ENCODE data around the gene IFNGR1. TPM values are rescaled to one million over a fixed set of nuclear protein-coding genes. Genes with fewer than 3 reads are reported as not detected.

IFNGR1 gene
- total and polyA plus RNA-seq, 10 of the 15 experiments (the other 5 are each of a cell fraction or from before 2014, with no cell fraction given), result 89.0 to 296 (median 138) TPM

DNA sequence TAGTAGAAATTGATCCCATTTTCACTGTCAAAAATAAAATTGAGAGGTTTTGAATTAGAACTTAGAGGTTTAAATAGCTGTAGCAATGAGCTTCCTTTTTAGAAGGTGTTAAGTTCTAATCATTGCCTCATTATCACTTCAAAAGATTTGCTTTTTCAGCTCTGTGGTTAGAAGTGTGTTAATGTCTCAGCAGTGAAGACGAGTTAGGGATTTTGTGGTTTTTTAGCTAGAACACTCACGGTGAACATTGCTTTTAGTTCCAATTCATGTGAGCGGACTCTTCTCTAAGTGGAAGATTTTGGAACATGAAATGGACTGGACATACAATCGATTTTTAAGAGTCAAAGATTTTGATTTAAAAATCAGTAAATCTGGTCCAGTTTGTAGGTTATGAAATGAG is 12.7 kb upstream of the IFNGR1 start:
- no peak overlapping the region for H3K27ac ChIP-seq (ENCODE audit: control insufficient read depth, insufficient read depth)
- TF ChIP-seq TCF7 (IDR thresholded peaks at IDR 0.05; ENCODE audit: borderline replicate concordance), result 0 out of 2 replicates have a peak, but pooled peaks have one; percentile 69
- TF ChIP-seq KLF5 (IDR thresholded peaks at IDR 0.05; ENCODE audit: partially characterized antibody), result no peak
- TF ChIP-seq ESRRA (IDR thresholded peaks at IDR 0.05; ENCODE audit: low read length), result no peak
- TF ChIP-seq POU2F2 (IDR thresholded peaks at IDR 0.05; ENCODE audit: borderline replicate concordance, low read depth, low read length), result no peak
- TF ChIP-seq, protein P1, sequence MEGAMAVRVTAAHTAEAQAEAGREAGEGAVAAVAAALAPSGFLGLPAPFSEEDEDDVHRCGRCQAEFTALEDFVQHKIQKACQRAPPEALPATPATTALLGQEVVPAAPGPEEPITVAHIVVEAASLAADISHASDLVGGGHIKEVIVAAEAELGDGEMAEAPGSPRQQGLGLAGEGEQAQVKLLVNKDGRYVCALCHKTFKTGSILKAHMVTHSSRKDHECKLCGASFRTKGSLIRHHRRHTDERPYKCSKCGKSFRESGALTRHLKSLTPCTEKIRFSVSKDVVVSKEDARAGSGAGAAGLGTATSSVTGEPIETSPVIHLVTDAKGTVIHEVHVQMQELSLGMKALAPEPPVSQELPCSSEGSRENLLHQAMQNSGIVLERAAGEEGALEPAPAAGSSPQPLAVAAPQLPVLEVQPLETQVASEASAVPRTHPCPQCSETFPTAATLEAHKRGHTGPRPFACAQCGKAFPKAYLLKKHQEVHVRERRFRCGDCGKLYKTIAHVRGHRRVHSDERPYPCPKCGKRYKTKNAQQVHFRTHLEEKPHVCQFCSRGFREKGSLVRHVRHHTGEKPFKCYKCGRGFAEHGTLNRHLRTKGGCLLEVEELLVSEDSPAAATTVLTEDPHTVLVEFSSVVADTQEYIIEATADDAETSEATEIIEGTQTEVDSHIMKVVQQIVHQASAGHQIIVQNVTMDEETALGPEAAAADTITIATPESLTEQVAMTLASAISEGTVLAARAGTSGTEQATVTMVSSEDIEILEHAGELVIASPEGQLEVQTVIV (IDR thresholded peaks at IDR 0.05; ENCODE audit: borderline replicate concordance, partially characterized antibody), result no peak
- TF ChIP-seq, protein P2, sequence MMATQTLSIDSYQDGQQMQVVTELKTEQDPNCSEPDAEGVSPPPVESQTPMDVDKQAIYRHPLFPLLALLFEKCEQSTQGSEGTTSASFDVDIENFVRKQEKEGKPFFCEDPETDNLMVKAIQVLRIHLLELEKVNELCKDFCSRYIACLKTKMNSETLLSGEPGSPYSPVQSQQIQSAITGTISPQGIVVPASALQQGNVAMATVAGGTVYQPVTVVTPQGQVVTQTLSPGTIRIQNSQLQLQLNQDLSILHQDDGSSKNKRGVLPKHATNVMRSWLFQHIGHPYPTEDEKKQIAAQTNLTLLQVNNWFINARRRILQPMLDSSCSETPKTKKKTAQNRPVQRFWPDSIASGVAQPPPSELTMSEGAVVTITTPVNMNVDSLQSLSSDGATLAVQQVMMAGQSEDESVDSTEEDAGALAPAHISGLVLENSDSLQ (IDR thresholded peaks at IDR 0.05), result no peak
- TF ChIP-seq SMC3 (IDR thresholded peaks at IDR 0.05; ENCODE audit: borderline replicate concordance, low read length), result no peak
- no peak for TF ChIP-seq NFYA (IDR thresholded peaks at IDR 0.05; ENCODE audit: borderline replicate concordance, low read depth, low read length)
- TF ChIP-seq, protein P3, sequence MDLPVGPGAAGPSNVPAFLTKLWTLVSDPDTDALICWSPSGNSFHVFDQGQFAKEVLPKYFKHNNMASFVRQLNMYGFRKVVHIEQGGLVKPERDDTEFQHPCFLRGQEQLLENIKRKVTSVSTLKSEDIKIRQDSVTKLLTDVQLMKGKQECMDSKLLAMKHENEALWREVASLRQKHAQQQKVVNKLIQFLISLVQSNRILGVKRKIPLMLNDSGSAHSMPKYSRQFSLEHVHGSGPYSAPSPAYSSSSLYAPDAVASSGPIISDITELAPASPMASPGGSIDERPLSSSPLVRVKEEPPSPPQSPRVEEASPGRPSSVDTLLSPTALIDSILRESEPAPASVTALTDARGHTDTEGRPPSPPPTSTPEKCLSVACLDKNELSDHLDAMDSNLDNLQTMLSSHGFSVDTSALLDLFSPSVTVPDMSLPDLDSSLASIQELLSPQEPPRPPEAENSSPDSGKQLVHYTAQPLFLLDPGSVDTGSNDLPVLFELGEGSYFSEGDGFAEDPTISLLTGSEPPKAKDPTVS (IDR thresholded peaks at IDR 0.05; ENCODE audit: low read depth, low read length), result no peak
- TF ChIP-seq ZNF24 (IDR thresholded peaks at IDR 0.05), result peak; percentile 70; the same call in 1 of the 2 replicates
- TF ChIP-seq GATAD2B (conservative IDR thresholded peaks at IDR 0.05; ENCODE audit: low read depth), result no peak
- TF ChIP-seq, protein P4, sequence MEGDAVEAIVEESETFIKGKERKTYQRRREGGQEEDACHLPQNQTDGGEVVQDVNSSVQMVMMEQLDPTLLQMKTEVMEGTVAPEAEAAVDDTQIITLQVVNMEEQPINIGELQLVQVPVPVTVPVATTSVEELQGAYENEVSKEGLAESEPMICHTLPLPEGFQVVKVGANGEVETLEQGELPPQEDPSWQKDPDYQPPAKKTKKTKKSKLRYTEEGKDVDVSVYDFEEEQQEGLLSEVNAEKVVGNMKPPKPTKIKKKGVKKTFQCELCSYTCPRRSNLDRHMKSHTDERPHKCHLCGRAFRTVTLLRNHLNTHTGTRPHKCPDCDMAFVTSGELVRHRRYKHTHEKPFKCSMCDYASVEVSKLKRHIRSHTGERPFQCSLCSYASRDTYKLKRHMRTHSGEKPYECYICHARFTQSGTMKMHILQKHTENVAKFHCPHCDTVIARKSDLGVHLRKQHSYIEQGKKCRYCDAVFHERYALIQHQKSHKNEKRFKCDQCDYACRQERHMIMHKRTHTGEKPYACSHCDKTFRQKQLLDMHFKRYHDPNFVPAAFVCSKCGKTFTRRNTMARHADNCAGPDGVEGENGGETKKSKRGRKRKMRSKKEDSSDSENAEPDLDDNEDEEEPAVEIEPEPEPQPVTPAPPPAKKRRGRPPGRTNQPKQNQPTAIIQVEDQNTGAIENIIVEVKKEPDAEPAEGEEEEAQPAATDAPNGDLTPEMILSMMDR (IDR thresholded peaks at IDR 0.05 in 2 of 3, conservative IDR thresholded peaks at IDR 0.05 in 1 of 3; ENCODE audit: control insufficient read depth in 2 of 3, extremely low read depth in 1 of 3, insufficient read depth in 1 of 3, low read depth in 3 of 3, low read length in 3 of 3), result no peak
- TF ChIP-seq FOXK2 (IDR thresholded peaks at IDR 0.05), result no peak
- TF ChIP-seq IKZF1 (conservative IDR thresholded peaks at IDR 0.05), result peak; percentile 70
- TF ChIP-seq, protein P5, sequence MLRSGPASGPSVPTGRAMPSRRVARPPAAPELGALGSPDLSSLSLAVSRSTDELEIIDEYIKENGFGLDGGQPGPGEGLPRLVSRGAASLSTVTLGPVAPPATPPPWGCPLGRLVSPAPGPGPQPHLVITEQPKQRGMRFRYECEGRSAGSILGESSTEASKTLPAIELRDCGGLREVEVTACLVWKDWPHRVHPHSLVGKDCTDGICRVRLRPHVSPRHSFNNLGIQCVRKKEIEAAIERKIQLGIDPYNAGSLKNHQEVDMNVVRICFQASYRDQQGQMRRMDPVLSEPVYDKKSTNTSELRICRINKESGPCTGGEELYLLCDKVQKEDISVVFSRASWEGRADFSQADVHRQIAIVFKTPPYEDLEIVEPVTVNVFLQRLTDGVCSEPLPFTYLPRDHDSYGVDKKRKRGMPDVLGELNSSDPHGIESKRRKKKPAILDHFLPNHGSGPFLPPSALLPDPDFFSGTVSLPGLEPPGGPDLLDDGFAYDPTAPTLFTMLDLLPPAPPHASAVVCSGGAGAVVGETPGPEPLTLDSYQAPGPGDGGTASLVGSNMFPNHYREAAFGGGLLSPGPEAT (IDR thresholded peaks at IDR 0.05; ENCODE audit: low read depth), result peak; percentile 70

More for the DNA sequence above, 12.7 kb upstream of the IFNGR1 start:
- H3K9me3 ChIP-seq (replicated peaks; ENCODE audit: control insufficient read depth, insufficient read depth, low read length), result peaks cover 2% of the 10 kb centered on the region; the same call in 2 of the 3 replicates
- H2AFZ ChIP-seq (ENCODE audit: control insufficient read depth, low read depth, low read length), result no peak overlapping the region; the same call in 1 of the 2 replicates
- ChIA-PET SMC1A (ENCODE audit: uncharacterized antibody, unreplicated experiment) (interaction anchor here (0.7 to 7.8 kb wide), 23 partner anchors 10 to 682 kb away, joined by 3 to 77 read pairs (median 8); partner anchors contain the start of gene IFNGR1), CTCF (interaction anchor here (0.7 to 3.3 kb wide), 13 partner anchors 9 to 137 kb away, joined by 3 to 11 read pairs (median 8); partner anchors contain the start of gene IFNGR1), RAD21 (ENCODE audit: unreplicated experiment) (interaction anchor here (0.6 to 7.3 kb wide), 26 partner anchors 9 to 358 kb away, joined by 3 to 80 read pairs (median 7); no protein-coding TSS in a partner anchor), POLR2A (interaction anchor here (0.6 to 5.5 kb wide), 18 partner anchors 9 to 410 kb away, joined by 3 to 37 read pairs (median 4); partner anchors contain the start of gene IL22RA2)
- no peak for DNase-seq (ENCODE audit: low read depth, low spot score)
- in situ Hi-C loops (cut with MboI) (no loop called here), intact Hi-C loops (cut with micrococcal nuclease; ENCODE audit: unreplicated experiment) (no loop called here)
- H3K4me3 ChIP-seq, result peak overlapping the region; percentile 23; the same call in 1 of the 2 replicates
- H3K36me3 ChIP-seq (ENCODE audit: control insufficient read depth in 2 of 2, insufficient read depth in 2 of 2, low read length in 1 of 2), result no peaks in the 10 kb centered on the region
- 25% methylated on average over 4 of the region's 4 CpGs for WGBS (ENCODE audit: insufficient coverage, insufficient replicate concordance, low lambda C conversion rate, missing lambda C conversion rate)
- peak; percentile 35 for ATAC-seq
- FAIRE-seq, result no peak
- H4K20me1 ChIP-seq (ENCODE audit: control insufficient read depth, insufficient read depth), result no peaks in the 10 kb centered on the region
- H3K9ac ChIP-seq (ENCODE audit: control insufficient read depth, insufficient read depth, low read length), result no peak overlapping the region
- H3K79me2 ChIP-seq (ENCODE audit: control insufficient read depth, insufficient read depth, low read length), result no peaks in the 10 kb centered on the region; the same call in none of the 2 replicates
- H3K4me1 ChIP-seq (ENCODE audit: control insufficient read depth, insufficient read depth, low read length), result peaks cover 75% of the 10 kb centered on the region
- 0 out of 2 replicates have a peak overlapping the region, but pooled peaks have one; percentile 5 for H3K4me2 ChIP-seq (ENCODE audit: control insufficient read depth, insufficient read depth)
- H3K27me3 ChIP-seq (replicated peaks in 1 of 2; ENCODE audit: control insufficient read depth in 2 of 2, insufficient read depth in 2 of 2, low read length in 1 of 2), result no peaks in the 10 kb centered on the region
- BruUV-seq (replicated peaks), result no TSS peak

All from GM12878 (cell line).